ENCODE data around the gene MITF.
"Not testable (repeated sequence)": the region's sequence is repeated elsewhere in the genome, so short reads cannot be mapped to it uniquely, and the experiment has no call there.

MITF gene

DNA sequence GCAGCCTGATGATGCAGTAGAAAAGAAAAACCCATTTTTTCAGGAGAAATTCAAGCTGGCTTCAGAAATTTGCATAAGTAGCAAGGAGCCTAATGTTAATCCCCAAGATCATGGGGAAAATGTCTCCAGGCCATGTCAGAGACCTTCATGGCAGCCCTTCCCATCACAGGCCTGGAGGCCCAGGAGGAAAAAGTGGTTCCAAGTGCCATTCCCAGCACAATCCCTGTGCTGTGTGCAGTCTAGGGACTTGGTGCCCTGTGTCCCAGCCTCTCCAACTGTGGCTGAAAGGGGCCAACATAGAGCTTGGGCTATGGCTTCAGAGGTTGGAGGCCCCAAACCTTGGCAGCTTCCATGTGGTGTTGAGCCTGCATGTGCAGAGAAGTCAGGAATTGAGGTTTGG, 170.6 kb downstream of the MITF start:
- not testable (repeated sequence) for H3K27me3 ChIP-seq (ENCODE audit: control insufficient read depth, insufficient read depth, low read length); DNase-seq (ENCODE audit: low read depth, low spot score); H3K9me3 ChIP-seq (ENCODE audit: control insufficient read depth, insufficient read depth, low read length); H3K4me1 ChIP-seq (ENCODE audit: control insufficient read depth, insufficient read depth, low read length); H3K27ac ChIP-seq (ENCODE audit: low read length); H3K36me3 ChIP-seq (ENCODE audit: control insufficient read depth, insufficient read depth, low read length); H3K4me3 ChIP-seq (ENCODE audit: low read length)

DNA sequence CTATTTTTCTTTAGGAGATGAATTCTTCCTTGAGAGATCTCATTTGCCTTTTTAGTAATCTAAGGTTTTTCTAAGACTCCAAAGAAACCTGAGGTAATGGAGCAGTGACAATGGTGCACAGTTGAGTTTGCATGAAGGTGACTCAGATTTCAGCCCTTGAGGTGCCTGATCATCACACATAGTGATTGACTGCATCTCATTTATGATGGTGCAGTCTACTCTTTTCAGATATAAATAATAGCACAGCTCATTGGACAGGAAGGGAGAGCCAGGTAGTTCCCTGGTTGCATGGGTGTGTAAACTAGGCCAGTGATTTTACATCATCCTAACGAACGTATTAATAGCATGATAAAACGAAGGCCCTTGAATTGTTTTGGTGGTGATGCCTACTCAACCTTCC, 174.2 kb downstream of the MITF start:
- no peak for DNase-seq (ENCODE audit: low read depth, low spot score)
- no peak overlapping the region for H3K27ac ChIP-seq (ENCODE audit: low read length)
- H3K9me3 ChIP-seq (ENCODE audit: control insufficient read depth, insufficient read depth, low read length), result peaks cover 2% of the 10 kb centered on the region
- H3K36me3 ChIP-seq (ENCODE audit: control insufficient read depth, insufficient read depth, low read length), result no peaks in the 10 kb centered on the region
- H3K4me3 ChIP-seq (ENCODE audit: low read length), result no peak overlapping the region
- whole genome bisulfite sequencing (ENCODE audit: insufficient coverage, insufficient read length), result no CpG with 5 or more reads among the region's 3 CpGs
- no peaks in the 10 kb centered on the region for H3K27me3 ChIP-seq (ENCODE audit: control insufficient read depth, insufficient read depth, low read length)
- H3K4me1 ChIP-seq (ENCODE audit: control insufficient read depth, insufficient read depth, low read length), result no peaks in the 10 kb centered on the region

- Histone ChIP-seq H3K4me1 (ENCODE audit: control insufficient read depth, insufficient read depth, low read length) (no peaks in the 10 kb centered on the region), H3K27ac (ENCODE audit: low read length) (no peak overlapping the region), H3K36me3 (ENCODE audit: control insufficient read depth, insufficient read depth, low read length) (no peaks in the 10 kb centered on the region), H3K4me3 (ENCODE audit: low read length) (no peak overlapping the region), H3K27me3 (ENCODE audit: control insufficient read depth, insufficient read depth, low read length) (no peaks in the 10 kb centered on the region), H3K9me3 (ENCODE audit: control insufficient read depth, insufficient read depth, low read length) (peaks cover 2% of the 10 kb centered on the region)
- no peak for DNase-seq (ENCODE audit: low read depth, low spot score)
- no CpG with 5 or more reads among the region's 4 CpGs for WGBS (ENCODE audit: insufficient coverage, insufficient read length)
Observed at GRCh38 chr3:69914395-69914794, 175.1 kb downstream of the MITF start.

DNA sequence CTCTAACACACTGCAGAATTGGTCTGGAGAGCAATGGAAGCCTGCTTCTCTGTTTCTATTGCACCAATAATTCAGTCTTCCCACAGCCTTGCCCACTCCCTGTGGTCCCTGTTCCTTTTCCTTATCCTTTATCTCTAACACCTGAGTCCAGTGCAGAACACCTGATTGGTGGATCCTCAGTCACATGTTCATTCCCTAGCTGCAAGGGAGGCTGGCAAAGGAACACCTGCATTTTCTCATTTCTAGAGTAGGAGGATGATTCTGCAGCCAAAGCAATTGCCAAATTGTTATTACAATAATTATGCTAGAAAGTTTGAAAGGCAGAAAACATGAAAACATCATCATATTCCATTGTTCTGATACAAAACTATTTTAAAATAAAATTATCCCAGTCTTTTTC, 176.5 kb downstream of the MITF start:
- Histone ChIP-seq H3K27me3 (ENCODE audit: control insufficient read depth, insufficient read depth, low read length) (no peaks in the 10 kb centered on the region), H3K4me3 (ENCODE audit: low read length) (no peak overlapping the region), H3K9me3 (ENCODE audit: control insufficient read depth, insufficient read depth, low read length) (no peaks in the 10 kb centered on the region), H3K36me3 (ENCODE audit: control insufficient read depth, insufficient read depth, low read length) (no peaks in the 10 kb centered on the region), H3K27ac (ENCODE audit: low read length) (no peak overlapping the region), H3K4me1 (ENCODE audit: control insufficient read depth, insufficient read depth, low read length) (no peaks in the 10 kb centered on the region)
- DNase-seq (ENCODE audit: low read depth, low spot score), result no peak

DNA sequence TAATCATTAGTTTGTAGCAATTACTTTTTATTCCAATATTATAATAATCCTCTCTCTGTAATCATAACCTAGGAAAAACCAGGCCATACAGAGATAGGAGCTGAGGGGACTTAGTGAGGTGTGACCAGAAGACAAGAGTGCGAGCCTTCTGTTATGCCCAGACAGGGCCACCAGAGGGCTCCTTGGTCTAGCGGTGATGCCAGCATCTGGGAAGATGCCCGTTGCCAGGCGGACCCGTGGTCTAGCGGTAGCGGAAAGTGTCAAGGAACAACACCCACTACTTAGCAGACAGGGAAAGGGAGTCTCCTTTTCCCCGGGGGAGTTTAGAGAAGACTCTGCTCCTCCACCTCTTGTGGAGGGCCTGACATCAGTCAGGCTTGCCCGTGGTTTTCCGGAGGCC, 180.7 kb downstream of the MITF start:
- not testable (repeated sequence) for DNase-seq (ENCODE audit: low read depth, low spot score); H3K27ac ChIP-seq (ENCODE audit: low read length)
- WGBS (ENCODE audit: insufficient coverage, insufficient read length), result no CpG with 5 or more reads among the region's 10 CpGs

DNA sequence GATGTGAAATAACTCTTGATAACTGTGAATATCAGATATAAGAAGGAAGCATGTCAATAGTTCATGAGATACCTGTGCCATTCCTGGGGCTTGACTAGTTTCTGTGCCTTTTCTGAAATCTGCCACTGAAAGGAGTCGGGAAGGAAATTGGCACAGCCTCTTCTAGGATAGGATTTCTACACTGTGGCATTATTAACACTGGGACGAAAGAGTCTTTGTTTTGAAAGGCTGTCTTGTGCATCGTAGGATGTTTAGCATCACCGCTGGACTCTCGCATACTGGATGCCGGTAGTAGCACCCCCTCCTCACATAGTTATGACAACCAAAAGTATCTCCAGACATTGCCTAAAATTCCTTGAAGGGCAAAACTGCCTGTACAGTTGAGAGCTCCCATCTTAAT, 182.4 kb downstream of the MITF start:
- no peak for DNase-seq (ENCODE audit: low read depth, low spot score)
- no peaks in the 10 kb centered on the region for H3K36me3 ChIP-seq (ENCODE audit: control insufficient read depth, insufficient read depth, low read length)
- no peaks in the 10 kb centered on the region for H3K9me3 ChIP-seq (ENCODE audit: control insufficient read depth, insufficient read depth, low read length)
- no peak overlapping the region for H3K27ac ChIP-seq (ENCODE audit: low read length)
- H3K4me1 ChIP-seq (ENCODE audit: control insufficient read depth, insufficient read depth, low read length), result no peaks in the 10 kb centered on the region
- H3K27me3 ChIP-seq (ENCODE audit: control insufficient read depth, insufficient read depth, low read length), result no peaks in the 10 kb centered on the region
- no peak overlapping the region for H3K4me3 ChIP-seq (ENCODE audit: low read length)
- WGBS (ENCODE audit: insufficient coverage, insufficient read length), result no CpG with 5 or more reads among the region's 6 CpGs

More for the DNA sequence above, 180.7 kb downstream of the MITF start:
- not testable (repeated sequence) for H3K36me3 ChIP-seq (ENCODE audit: control insufficient read depth, insufficient read depth, low read length); H3K9me3 ChIP-seq (ENCODE audit: control insufficient read depth, insufficient read depth, low read length); H3K27me3 ChIP-seq (ENCODE audit: control insufficient read depth, insufficient read depth, low read length); H3K4me1 ChIP-seq (ENCODE audit: control insufficient read depth, insufficient read depth, low read length); H3K4me3 ChIP-seq (ENCODE audit: low read length)

DNA sequence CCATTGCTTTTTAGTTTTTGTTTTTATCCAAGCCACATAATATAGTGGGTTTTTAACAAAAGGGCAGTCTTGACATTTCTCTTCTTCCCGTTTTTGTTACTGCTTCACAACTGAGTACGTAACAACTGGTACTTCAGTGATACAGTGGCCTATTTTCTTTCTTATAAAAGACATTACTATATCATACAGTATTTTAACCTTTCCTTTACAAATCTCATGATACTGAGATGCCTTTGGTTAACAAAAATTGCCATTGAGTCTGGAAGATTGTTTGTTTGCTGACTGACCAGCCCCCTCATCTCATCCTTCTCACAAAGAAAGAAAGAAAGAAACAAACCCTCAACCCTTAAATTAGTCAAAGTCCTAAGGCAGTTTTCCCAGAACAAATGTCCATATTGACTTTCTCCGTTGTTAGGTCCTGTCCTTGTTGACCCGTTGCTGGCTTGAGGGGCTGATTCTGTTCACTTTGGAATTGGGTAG, 183.3 kb downstream of the MITF start:
- no peak for DNase-seq (ENCODE audit: low read depth, low spot score)
- Histone ChIP-seq H3K9me3 (ENCODE audit: control insufficient read depth, insufficient read depth, low read length) (no peaks in the 10 kb centered on the region), H3K27ac (ENCODE audit: low read length) (no peak overlapping the region), H3K36me3 (ENCODE audit: control insufficient read depth, insufficient read depth, low read length) (no peaks in the 10 kb centered on the region), H3K4me1 (ENCODE audit: control insufficient read depth, insufficient read depth, low read length) (no peaks in the 10 kb centered on the region), H3K4me3 (ENCODE audit: low read length) (no peak overlapping the region), H3K27me3 (ENCODE audit: control insufficient read depth, insufficient read depth, low read length) (no peaks in the 10 kb centered on the region)
- no CpG with 5 or more reads among the region's 4 CpGs for WGBS (ENCODE audit: insufficient coverage, insufficient read length)

GRCh38 chr3:69925506-69925905, 186.2 kb downstream of the MITF start:
- Histone ChIP-seq H3K36me3 (ENCODE audit: control insufficient read depth, insufficient read depth, low read length) (no peaks in the 10 kb centered on the region), H3K4me1 (ENCODE audit: control insufficient read depth, insufficient read depth, low read length) (no peaks in the 10 kb centered on the region), H3K9me3 (ENCODE audit: control insufficient read depth, insufficient read depth, low read length) (no peaks in the 10 kb centered on the region), H3K27ac (ENCODE audit: low read length) (no peak overlapping the region), H3K4me3 (ENCODE audit: low read length) (no peak overlapping the region), H3K27me3 (ENCODE audit: control insufficient read depth, insufficient read depth, low read length) (no peaks in the 10 kb centered on the region)
- no peak for DNase-seq (ENCODE audit: low read depth, low spot score)

DNA sequence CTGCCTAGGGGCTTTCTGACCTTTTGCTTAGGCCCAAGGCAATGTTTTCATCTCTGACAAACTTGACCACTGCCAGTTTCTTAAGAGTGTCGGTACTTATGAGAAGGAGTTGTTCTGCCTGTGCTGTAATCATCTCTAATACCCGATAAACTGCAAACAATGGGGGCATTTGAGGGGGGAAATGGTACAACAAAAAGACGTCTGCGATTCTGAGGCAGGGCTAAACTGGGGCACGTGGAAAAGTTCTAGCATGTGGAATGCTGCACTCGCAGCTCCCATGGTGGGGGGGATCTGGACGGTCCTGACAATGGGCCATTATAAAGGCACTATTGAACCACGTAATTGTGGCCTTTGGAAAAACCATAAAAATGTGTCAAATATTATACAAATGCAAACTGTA, 187.1 kb downstream of the MITF start:
- Histone ChIP-seq H3K27ac (ENCODE audit: low read length) (no peak overlapping the region), H3K4me1 (ENCODE audit: control insufficient read depth, insufficient read depth, low read length) (no peaks in the 10 kb centered on the region), H3K36me3 (ENCODE audit: control insufficient read depth, insufficient read depth, low read length) (no peaks in the 10 kb centered on the region), H3K9me3 (ENCODE audit: control insufficient read depth, insufficient read depth, low read length) (no peaks in the 10 kb centered on the region), H3K27me3 (ENCODE audit: control insufficient read depth, insufficient read depth, low read length) (no peaks in the 10 kb centered on the region), H3K4me3 (ENCODE audit: low read length) (no peak overlapping the region)
- DNase-seq (ENCODE audit: low read depth, low spot score), result no peak
- WGBS (ENCODE audit: insufficient coverage, insufficient read length), result no CpG with 5 or more reads among the region's 8 CpGs

GRCh38 chr3:69927571-69927970, 188.3 kb downstream of the MITF start:
- Histone ChIP-seq H3K27ac (ENCODE audit: low read length) (no peak overlapping the region), H3K9me3 (ENCODE audit: control insufficient read depth, insufficient read depth, low read length) (no peaks in the 10 kb centered on the region), H3K27me3 (ENCODE audit: control insufficient read depth, insufficient read depth, low read length) (no peaks in the 10 kb centered on the region), H3K4me3 (ENCODE audit: low read length) (no peak overlapping the region), H3K4me1 (ENCODE audit: control insufficient read depth, insufficient read depth, low read length) (no peaks in the 10 kb centered on the region), H3K36me3 (ENCODE audit: control insufficient read depth, insufficient read depth, low read length) (no peaks in the 10 kb centered on the region)
- DNase-seq (ENCODE audit: low read depth, low spot score), result no peak

DNA sequence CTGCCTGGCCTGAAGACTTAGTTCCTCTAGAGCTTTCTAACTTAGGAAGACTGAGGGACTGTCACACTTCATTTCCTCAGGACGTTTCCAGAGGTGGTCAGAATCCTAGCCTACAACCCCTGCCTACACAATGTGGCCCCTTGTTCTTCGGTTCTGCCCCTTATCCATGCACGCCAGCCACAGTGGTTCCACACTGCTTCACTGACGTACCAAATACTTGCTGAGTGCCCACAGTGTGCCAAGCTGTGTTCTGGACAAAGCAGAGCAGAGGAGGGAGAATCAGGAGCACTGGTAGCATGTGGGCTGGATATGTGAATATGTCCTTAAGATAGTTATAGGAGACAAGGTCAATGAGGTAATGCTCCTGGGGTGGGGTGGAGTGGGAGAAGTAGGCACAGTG, 189.8 kb downstream of the MITF start:
- Histone ChIP-seq H3K4me3 (ENCODE audit: low read length) (no peak overlapping the region), H3K27ac (ENCODE audit: low read length) (no peak overlapping the region), H3K9me3 (ENCODE audit: control insufficient read depth, insufficient read depth, low read length) (no peaks in the 10 kb centered on the region), H3K27me3 (ENCODE audit: control insufficient read depth, insufficient read depth, low read length) (no peaks in the 10 kb centered on the region), H3K36me3 (ENCODE audit: control insufficient read depth, insufficient read depth, low read length) (no peaks in the 10 kb centered on the region), H3K4me1 (ENCODE audit: control insufficient read depth, insufficient read depth, low read length) (no peaks in the 10 kb centered on the region)
- WGBS (ENCODE audit: insufficient coverage, insufficient read length), result no CpG with 5 or more reads among the region's 4 CpGs
- no peak for DNase-seq (ENCODE audit: low read depth, low spot score)

Measured in iPS DF 6.9 (cell line).